LNCaP clone FGC (cell line): Measurements from ENCODE around the gene AKT2.

Experiments
- DNase-seq: peaks from one replicate; pipeline ENCODE4 v3.0.0-alpha.2; 2011; ENCODE audit warnings: low read depth
- H3K4me3 ChIP-seq: 2 replicates; pipeline ENCODE4 v1.5.1; 2011; ENCODE audit warnings: mild to moderate bottlenecking, low read depth, low read length, control low read depth
- TF ChIP-seq, protein P1 (sequence below): IDR thresholded peaks from 2 replicates; pipeline ENCODE4 v1.5.1; 2012; ENCODE audit warnings: mild to moderate bottlenecking; ENCODE audit not compliant: control insufficient read depth, insufficient read depth; ENCODE audit errors: extremely low read depth

Gene AKT2

GRCh38 chr19:40254714-40255418 is 30.3 kb downstream of the AKT2 start:
- no peak overlapping the region for H3K4me3 ChIP-seq
- TF ChIP-seq, protein P1, sequence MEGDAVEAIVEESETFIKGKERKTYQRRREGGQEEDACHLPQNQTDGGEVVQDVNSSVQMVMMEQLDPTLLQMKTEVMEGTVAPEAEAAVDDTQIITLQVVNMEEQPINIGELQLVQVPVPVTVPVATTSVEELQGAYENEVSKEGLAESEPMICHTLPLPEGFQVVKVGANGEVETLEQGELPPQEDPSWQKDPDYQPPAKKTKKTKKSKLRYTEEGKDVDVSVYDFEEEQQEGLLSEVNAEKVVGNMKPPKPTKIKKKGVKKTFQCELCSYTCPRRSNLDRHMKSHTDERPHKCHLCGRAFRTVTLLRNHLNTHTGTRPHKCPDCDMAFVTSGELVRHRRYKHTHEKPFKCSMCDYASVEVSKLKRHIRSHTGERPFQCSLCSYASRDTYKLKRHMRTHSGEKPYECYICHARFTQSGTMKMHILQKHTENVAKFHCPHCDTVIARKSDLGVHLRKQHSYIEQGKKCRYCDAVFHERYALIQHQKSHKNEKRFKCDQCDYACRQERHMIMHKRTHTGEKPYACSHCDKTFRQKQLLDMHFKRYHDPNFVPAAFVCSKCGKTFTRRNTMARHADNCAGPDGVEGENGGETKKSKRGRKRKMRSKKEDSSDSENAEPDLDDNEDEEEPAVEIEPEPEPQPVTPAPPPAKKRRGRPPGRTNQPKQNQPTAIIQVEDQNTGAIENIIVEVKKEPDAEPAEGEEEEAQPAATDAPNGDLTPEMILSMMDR: no peak
- no peak for DNase-seq

GRCh38 chr19:40253611-40254092 is 31.5 kb downstream of the AKT2 start:
- no peak overlapping the region for H3K4me3 ChIP-seq
- TF ChIP-seq, protein P1: no peak
- DNase-seq: peak; percentile 97

DNA sequence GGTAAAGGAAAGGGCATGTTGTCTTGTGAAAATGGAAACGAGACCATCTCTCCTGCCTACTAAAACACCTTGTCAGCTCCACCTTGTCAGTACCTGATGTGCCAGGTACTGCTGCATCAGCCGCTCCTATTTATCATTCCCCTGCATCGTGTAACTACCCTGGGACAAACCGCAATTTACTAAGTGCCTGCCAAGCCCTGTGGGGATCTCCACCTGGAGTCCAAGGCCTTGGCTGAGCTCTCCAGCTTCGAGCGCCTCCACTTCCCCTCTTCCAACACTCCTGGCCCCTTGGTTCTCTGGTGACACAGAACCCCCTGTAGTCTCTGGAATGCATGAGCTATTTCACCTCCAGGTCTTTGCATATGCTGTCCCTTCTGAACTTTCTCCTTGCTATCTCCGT is 32.8 kb downstream of the AKT2 start:
- DNase-seq: no peak
- H3K4me3 ChIP-seq: no peak overlapping the region
- TF ChIP-seq, protein P1: no peak

- no peak overlapping the region for H3K4me3 ChIP-seq
- TF ChIP-seq, protein P1: 0 out of 2 replicates have a peak, but pooled peaks have one; percentile 4
- no peak for DNase-seq
Observed at GRCh38 chr19:40251991-40252390, 33.2 kb downstream of the AKT2 start.

GRCh38 chr19:40251244-40251643 is 33.9 kb downstream of the AKT2 start:
- DNase-seq: peak; percentile 52

GRCh38 chr19:40249781-40250180 is 35.4 kb downstream of the AKT2 start:
- TF ChIP-seq, protein P1: no peak
- peak; percentile 67 for DNase-seq
- H3K4me3 ChIP-seq: no peak overlapping the region

More at GRCh38 chr19:40251244-40251643, 33.9 kb downstream of the AKT2 start:
- no peak overlapping the region for H3K4me3 ChIP-seq
- TF ChIP-seq, protein P1: no peak
